Measurements from ENCODE around the gene TSPAN6.

Gene TSPAN6, protein sequence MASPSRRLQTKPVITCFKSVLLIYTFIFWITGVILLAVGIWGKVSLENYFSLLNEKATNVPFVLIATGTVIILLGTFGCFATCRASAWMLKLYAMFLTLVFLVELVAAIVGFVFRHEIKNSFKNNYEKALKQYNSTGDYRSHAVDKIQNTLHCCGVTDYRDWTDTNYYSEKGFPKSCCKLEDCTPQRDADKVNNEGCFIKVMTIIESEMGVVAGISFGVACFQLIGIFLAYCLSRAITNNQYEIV

DNA sequence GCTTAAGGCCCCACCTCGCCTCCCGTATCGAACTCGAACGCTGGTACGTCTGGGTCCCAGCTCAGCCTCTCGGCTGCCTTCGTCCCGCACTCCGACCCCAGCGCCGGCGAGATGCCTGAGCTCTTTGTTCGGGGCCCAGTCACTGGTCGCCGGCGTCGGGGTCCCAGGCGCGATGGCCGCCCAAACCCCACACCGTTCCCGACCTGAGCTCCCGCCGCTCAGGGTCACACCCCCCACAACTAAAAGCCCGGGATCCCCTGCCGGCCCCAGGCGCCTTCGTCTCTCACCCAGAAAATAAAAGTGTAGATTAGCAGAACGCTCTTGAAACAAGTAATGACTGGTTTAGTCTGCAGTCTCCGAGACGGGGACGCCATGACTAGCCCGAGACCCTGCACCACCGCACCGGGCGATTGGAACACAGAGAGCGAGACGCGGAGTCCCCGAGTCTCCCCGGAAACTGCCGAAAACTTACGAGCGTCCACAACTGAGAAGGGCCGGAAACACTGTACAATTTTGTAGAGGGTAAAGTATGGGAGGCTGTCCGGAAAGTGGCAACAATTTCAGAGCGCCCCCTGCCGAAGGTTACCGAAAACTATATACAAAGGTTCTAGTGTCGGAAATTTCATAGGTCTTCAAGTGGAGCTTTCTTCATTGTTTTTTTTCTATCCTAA, at the start of gene TSPAN6:
Gene TSPAN6 (minus strand): TSS at position 486 of the 671 bp plus-strand sequence. CDS start 112 bp downstream, at position 374.
- intact Hi-C loops (cut with DNase I) = no loop called here
- DNase-seq = peak; percentile 26 to 87 (median 73)

DNA sequence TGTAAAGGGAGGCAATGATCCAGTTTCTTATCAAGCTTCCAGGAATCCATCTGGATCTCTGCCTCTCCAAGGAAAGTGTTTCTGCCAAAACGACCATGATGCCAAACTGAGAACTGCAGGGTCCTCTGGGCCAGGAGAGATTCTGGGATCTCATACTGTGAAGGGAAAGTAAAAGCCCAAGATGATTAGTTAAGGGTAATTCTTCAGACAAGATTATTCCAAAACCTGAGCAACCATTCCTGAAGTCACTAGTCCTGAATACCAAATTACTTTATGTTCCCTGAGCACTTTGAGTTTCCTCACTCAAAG, 49.3 kb upstream of the TSPAN6 start:
- intact Hi-C loops (cut with DNase I) = loop anchor here (10.0 kb wide), 1 partner anchor 79 kb away; no protein-coding TSS in a partner anchor
- DNase-seq = no peak

DNA sequence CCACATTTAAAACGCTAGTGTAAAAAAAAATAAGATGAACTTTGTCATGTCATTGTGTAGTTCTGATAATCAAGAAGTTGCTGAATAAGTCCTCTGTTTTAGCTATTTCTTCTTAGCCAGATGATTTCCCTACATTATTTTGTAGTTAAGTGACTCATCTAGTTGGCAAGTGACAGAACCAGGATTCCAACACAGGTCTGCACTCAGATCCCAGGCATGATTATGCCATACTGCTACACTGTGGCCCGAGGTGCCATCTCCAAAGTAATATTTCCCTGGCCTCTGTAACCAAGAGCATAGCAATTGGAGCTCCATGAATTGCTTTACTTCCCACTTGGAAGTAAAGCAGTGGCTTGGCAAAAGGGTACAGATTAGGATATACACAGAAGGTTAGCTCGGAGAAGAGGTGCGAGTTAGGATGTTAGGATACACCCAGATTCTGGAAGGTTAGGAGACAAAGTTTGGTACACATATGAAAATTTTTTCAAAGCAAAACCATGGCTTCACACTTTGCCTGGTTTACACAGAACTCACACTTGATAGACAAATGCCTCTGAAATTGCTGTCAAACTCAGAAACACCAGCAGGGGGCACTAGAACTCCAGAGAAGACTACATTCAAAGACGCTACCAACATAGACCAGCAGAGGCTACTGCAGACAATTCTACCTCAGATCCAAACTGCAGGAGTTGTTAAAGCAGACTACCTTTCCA, 48.8 kb upstream of the TSPAN6 start:
- intact Hi-C loops (cut with DNase I) = loop anchor here (10.0 kb wide), 1 partner anchor 79 kb away; no protein-coding TSS in a partner anchor
- DNase-seq = peak in 41 of 42 donors; percentile 10 to 89 (median 68)

DNA sequence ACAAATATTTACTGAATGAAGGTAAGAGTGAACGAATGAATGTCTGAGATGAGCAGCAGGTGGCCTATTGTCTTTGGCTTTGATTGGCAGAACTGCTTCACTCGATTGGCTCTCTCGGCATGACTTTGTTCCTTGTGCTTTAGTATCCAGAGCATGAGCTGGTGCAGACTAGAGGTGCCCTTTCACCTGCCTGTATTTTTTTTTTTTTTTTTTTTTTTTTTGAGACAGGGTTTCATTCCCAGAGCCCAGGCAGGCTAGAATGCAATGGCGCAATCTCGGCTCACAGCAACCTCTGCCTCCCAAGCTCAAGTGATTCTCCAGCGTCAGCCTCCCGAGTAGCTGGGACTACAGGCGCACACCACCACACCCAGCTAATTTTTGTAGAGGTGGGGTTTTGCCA, 46.3 kb upstream of the TSPAN6 start:
- intact Hi-C loops (cut with DNase I) = loop anchor here (10.0 kb wide), 1 partner anchor 82 kb away; no protein-coding TSS in a partner anchor
- DNase-seq = no peak

DNA sequence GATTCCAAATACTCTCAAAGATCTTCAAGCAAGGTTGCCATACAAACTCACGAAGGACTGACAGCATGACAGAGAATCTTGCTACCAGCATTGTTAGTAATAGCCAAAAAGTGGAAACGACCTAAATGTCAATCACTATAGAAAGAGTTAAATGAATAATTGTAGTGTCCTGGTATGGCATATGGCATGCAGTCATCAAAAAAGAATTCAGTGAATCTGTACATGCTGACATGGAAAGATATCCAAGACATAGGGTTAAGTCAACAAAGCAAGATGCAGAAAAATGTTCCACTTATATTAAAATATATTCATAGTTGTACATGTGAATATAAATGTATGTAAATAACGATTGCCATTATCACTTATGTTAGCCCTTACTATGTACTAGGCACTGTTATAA, 45.0 kb upstream of the TSPAN6 start:
- no peak for DNase-seq
- intact Hi-C loops (cut with DNase I) = loop anchor here (10.0 kb wide), 1 partner anchor 83 kb away; no protein-coding TSS in a partner anchor

DNA sequence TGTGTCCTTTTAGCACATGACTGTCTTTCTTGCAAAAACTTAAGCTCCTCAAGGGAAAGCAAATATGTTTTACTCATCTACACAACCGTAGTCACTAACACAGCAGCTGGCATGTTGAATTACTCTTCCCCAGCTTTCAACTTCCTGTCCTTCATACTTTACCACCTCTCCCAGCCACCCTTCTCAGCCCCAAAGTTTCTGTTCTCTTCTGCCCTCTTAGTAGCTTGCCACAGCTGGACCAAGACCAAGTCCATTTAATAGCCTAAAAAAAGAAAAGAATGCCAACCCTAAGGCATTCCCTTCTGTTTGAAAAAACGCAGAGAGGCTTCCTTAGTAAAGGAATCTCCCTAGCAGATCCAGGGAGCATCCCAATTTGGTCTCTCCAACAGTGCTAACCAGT, 44.1 kb upstream of the TSPAN6 start:
- intact Hi-C loops (cut with DNase I) = loop anchor here (10.0 kb wide), 1 partner anchor 84 kb away; no protein-coding TSS in a partner anchor
- no peak for DNase-seq

DNA sequence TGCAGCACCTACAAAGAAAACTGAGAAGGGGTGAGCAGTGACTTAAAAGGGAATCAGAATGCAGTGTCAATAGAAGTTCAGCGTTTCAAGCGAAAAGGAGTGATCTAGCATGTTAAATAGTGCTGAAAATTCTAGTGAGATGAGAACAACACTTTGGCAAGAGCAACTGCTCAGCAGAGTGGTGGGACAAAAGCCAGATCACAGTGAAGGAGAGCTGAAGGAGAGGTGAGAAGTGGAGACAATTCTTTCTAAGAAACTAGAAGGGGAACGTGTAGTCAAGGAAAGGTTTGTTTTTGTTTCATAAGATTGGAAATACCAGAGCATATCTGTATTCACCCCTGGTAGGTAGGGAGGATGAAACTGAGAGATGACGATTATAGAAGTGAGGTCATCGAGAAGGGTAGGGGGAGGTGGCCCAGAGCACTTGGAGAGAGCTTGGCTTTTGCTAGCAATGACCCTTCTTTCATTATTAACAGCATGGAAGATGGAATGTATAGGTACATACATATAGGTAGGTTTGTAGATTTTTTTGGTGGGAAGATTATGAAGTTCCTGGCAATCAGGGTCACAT, 41.1 kb upstream of the TSPAN6 start:
- intact Hi-C loops (cut with DNase I) = no loop called here

DNA sequence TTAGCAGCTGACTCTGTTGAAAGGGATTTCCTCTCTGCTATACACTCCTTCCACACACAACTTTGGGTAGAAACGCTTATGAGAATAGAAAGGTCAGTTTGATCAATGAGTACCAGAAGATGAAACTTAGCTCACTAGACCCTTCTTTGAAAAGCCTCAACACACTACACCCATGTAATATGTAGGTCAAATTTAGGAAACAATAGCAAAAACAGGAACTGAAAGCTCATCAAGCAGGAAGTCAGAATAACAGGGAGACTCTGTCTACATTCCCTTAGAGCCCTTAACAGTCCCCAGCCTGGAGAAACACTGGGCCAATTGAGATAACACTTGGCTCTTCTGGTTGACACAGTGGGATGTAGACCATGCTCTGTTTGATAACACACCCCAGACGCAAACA, 38.1 kb upstream of the TSPAN6 start:
- intact Hi-C loops (cut with DNase I) = no loop called here
- DNase-seq = no peak

More for the DNA sequence above, 41.1 kb upstream of the TSPAN6 start:
- no peak for DNase-seq

DNA sequence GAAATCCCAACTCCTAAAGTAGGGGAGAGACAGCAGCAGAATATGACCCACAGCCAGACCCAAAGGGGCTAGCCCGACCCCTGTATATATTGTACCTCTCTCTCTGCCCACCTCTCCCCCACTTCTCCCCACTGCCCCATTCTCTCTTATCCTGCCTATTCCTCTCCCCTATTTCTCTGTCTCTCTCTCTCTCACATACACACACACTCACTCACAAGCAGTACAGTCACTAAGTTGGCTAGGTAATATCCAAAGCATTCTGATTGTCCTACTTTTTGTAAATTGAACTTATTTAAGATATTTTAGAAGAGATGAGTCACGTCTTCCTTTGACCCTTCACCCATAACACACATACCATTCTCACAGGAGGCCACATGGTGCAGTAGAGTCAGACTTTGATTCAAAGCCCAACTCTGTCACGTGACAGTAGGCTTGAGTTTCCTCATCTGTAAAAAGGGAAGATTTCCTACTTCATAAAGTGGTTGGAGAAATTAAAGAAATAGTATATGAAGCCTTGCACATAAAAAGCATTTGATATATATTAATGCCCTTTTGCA, 36.9 kb upstream of the TSPAN6 start:
- intact Hi-C loops (cut with DNase I) = no loop called here
- no peak for DNase-seq

DNA sequence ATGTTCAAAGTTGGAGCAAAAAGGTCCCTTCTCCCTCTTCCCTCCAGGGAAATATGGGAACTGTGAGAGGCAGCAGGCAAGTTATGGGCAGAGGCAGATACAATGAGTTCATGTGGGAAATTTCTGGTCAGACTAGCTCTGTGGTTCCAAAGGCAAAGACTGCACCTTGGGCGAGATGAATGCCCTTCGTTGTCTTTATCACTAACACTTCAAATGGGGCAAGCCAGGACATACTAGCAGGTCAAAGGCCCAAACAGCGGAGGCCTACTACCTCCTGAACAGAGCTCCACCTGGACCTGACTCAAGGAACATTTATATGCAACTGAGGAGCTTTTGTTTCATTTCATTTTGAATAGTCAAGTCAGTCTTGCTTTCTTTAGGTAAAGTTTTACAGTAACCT, 36.4 kb upstream of the TSPAN6 start:
- intact Hi-C loops (cut with DNase I) = no loop called here
- DNase-seq = no peak

DNA sequence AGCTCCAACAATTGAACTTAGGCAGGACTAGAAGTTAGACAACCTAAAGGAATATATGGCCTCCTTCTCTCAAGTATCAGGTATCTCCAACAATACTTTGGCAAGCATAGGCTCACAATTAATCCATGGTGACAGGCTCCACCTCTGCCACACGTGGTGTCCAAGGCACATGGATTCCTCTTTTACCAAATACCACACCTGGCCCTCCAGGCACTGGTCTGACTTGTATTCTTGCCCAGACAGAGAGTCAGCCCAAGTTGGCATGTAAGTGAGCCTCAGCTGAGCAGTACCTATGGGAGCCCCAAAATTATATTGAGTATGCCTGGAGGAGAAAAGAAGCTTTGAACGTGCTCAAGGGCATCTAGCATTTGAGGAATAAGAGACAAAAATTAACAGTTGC, 27.0 kb upstream of the TSPAN6 start:
- DNase-seq = no peak
- intact Hi-C loops (cut with DNase I) = no loop called here

DNA sequence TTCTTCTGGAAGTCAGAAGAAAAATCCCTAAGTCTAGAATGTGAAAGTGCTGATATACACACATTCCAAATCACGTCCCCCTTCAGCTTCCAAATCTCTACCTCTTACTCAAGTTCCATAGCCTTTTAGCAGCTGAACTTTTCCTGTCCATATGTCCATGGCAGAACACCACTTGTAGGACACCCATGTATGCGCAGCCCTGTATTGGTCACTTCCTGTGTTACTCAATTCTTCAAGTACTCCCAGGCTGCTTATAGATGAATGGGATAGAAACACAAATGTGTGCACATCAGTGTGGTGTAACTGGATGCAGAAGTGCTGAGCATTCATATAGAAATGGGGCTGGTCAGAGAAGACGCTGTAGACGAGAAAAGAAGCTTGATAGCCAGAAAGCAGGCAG, 26.2 kb upstream of the TSPAN6 start:
- DNase-seq = no peak
- intact Hi-C loops (cut with DNase I) = no loop called here

DNA sequence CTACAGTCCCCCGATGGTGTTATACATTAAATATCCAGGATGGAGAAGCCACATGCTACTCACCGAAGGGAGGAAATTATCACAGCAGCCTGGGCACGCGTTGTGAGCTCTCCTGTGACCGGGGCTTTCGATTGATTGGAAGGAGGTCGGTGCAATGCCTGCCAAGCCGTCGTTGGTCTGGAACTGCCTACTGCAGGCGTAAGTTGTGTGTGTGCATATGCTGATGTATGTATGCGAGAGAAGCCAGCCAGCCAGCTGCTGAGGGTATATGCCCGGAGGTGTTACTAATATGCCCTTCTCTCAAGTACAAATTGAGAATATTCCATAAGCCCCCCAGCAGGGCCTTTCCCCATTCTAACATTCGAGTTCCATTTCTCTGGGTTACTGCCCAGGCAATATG, 25.6 kb upstream of the TSPAN6 start:
- intact Hi-C loops (cut with DNase I) = no loop called here
- DNase-seq = no peak

DNA sequence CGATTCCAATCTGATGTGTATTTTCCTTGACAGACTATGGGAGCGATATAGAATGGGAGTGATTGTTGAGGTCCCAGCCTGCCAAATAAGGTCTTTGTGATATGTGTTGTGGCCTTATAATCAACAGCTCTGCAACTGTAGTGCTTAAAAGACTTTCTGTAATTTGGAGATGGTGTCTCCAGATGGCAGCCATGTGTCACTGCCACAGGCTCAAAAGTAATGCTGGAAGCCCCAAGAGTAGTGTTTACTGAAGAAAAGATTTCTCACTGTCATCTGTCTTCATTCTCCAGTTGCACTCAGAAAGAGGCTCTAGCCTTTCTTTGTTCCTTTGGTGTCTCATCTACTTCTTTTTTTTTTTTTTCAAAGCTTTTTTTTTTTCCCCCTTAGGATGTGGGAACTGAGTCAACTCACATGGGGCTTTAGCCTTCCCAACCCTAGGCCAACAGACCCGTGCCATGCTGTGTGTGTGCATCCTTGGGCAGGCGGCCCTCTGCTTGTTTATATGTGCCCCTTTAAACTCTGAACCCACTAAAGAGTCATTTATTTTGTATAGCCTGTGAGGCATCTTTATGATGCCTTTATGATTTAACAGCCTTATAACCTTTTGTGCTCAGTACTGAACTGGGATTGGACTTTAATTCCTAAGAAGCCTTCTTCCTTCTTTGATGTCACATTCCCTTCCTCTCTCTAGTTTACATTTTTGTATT, 23.0 kb upstream of the TSPAN6 start:
- DNase-seq = no peak
- intact Hi-C loops (cut with DNase I) = no loop called here

DNA sequence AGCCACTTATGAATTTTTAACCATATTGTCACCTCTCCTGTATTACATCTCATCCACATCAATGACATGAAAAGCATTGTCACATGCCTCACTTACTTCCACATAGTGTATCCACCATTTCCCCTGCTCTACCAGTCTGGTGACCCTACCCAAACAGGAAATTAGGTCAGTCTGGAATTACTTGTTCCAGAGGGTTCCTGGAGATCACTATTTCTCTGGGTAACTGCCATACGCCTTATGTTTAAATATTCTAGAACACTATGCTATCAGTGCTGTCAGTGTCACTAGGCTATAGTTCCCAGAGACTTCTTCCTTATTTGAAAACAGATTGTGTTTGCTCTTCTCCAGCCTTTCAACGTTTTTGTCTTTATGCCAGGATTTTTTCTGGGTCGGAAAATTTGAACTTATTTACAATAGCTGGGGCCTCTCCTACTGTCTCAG, 22.4 kb upstream of the TSPAN6 start:
- intact Hi-C loops (cut with DNase I) = no loop called here
- no peak for DNase-seq

DNA sequence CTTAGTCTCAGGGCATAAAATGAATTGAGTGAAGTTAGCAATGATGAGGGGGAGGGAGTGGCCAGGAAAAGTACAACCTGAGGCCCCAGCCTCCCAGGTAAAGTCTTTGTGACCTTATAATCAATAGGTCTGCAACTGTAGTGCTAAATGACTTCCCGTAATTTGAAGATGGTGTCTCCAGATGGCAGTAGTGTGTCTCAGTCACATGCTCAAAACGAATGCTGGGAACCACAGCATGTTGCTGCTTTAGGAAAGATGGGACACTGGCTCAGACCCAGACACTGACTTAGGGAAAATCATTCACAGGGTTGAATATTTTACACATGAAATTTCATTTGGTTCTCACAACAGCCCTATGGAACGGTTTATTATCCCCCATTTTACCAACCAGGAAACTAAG, 17.7 kb upstream of the TSPAN6 start:
- intact Hi-C loops (cut with DNase I) = no loop called here
- DNase-seq = no peak

DNA sequence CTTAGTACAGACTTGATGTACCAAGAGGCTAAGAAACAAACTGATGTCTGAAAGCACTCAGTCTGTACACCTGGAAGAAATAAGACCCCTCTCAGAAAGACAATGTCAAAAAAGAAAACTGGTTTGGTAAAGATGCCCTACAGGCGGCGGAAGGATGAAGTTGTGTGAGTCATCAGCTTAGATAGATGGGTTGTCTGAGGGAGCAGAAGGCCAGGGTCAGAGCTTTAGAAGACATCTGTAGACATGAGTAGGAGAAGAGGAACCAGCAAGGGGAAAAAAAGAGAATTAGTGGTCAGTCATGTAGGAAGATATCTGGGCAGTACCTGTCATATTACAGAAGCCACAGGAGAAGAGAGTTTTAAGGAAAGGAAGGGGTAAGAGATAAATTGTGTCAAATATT, 15.7 kb upstream of the TSPAN6 start:
- no peak for DNase-seq
- intact Hi-C loops (cut with DNase I) = no loop called here

DNA sequence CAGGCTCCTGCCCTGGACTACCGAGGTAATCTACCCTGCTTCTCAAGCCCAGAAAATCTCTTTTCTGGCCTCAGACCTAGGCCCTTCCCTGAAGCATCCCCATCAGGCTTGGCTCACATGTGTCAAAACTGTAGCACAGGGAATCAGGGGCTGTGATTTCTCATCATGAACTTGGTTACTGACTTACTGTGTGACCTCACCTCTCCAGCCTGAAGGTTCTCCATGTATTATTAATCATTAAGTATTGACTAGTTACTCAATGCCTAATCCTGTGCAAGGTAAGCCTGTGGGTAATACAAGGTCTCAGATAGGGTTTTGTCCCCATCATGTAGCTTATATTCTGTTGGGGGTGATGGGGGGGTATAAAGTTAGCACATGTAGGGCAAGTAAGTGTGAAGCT, 14.2 kb upstream of the TSPAN6 start:
- no peak for DNase-seq
- intact Hi-C loops (cut with DNase I) = no loop called here

Measured in head of caudate nucleus (tissue), 42 donors.